Activated CD8-positive, alpha-beta T cell treated with anti-CD3 and anti-CD28 coated beads, Interleukin-2, amount 10 ng/mL, durations not matched to agents 7 days and 5 days (primary cell): ENCODE measurements around the gene CAMTA2. TPM values are rescaled to one million over a fixed set of nuclear protein-coding genes. Genes with fewer than 3 reads are reported as not detected.

Experiments
- ATAC-seq: fragments of 150-1000 bp; cut with Tn5 transposase; one replicate; pipeline ENCODE4 v1.10.0; 2021; ENCODE audit warnings: moderate library complexity
- CTCF ChIA-PET: fragments of 350-600 bp; sonication (Branson Sonifier 250); formaldehyde crosslinking; loops from one replicate; lab custom pipeline; 2021; ENCODE audit warnings: antibody characterized with exemption; lab: Charles Lee
- POLR2A ChIA-PET: fragments of 350-600 bp; sonication (Branson Sonifier 250); formaldehyde crosslinking; loops from one replicate; lab custom pipeline; 2021; ENCODE audit warnings: antibody characterized with exemption; lab: Charles Lee
- DNase-seq: peaks from one replicate; pipeline ENCODE4 v3.0.0-alpha.2; 2020
- H3K27ac Mint-ChIP-seq: one replicate; pipeline ENCODE4 v1.8.0; 2021; ENCODE audit warnings: mild to moderate bottlenecking, mixed read lengths
- H3K27me3 Mint-ChIP-seq: one replicate; pipeline ENCODE4 v1.8.0; 2021; ENCODE audit warnings: low read depth, mixed read lengths
- H3K36me3 Mint-ChIP-seq: one replicate; pipeline ENCODE4 v1.8.0; 2021; ENCODE audit warnings: low read depth, mixed read lengths
- H3K4me1 Mint-ChIP-seq: one replicate; pipeline ENCODE4 v1.8.0; 2021; ENCODE audit warnings: low read depth, mixed read lengths
- H3K4me3 Mint-ChIP-seq: one replicate; pipeline ENCODE4 v1.8.0; 2021; ENCODE audit warnings: mild to moderate bottlenecking, mixed read lengths
- H3K9me3 Mint-ChIP-seq: one replicate; pipeline ENCODE4 v1.8.0; 2022; ENCODE audit warnings: mixed read lengths; ENCODE audit not compliant: insufficient read depth
- total RNA-seq, 2 experiments: library from RNA; stranded (reverse); gene quantifications; one replicate each; pipeline ENCODE4 v1.2.3, GENCODE V29; 2021

The CAMTA2 gene
- total RNA-seq, 2 experiments from 2014 or later: 51.3 to 55.5 TPM

GRCh38 chr17:4978726-4979125 is 8.7 kb downstream of the CAMTA2 start:
- H3K27me3 Mint-ChIP-seq: no peaks in the 10 kb centered on the region
- CTCF ChIA-PET: interaction anchor here (0.6 to 4.1 kb wide), 5 partner anchors 9 to 83 kb away, joined by 3 to 23 read pairs (median 6); partner anchors contain the start of gene CAMTA2
- ATAC-seq (no peak), DNase-seq (no peak)
- H3K36me3 Mint-ChIP-seq: peaks cover 67% of the 10 kb centered on the region
- H3K4me3 Mint-ChIP-seq: no peak overlapping the region
- H3K9me3 Mint-ChIP-seq: no peaks in the 10 kb centered on the region
- H3K4me1 Mint-ChIP-seq: peaks cover 20% of the 10 kb centered on the region
- POLR2A ChIA-PET: interaction anchor here (0.7 to 2.5 kb wide), 2 partner anchors 11 to 33 kb away, joined by 3 to 11 read pairs; partner anchors contain the start of gene SPAG7
- no peak overlapping the region for H3K27ac Mint-ChIP-seq

GRCh38 chr17:4974115-4974670 is 13.3 kb downstream of the CAMTA2 start:
- POLR2A ChIA-PET: interaction anchor here (0.8 to 1.3 kb wide), 2 partner anchors 9 to 24 kb away, joined by 3 to 4 read pairs; no protein-coding TSS in a partner anchor
- peak overlapping the region; percentile 24 for H3K27ac Mint-ChIP-seq
- no peaks in the 10 kb centered on the region for H3K27me3 Mint-ChIP-seq
- peaks cover 60% of the 10 kb centered on the region for H3K36me3 Mint-ChIP-seq
- H3K4me1 Mint-ChIP-seq: peaks cover 21% of the 10 kb centered on the region
- CTCF ChIA-PET: interaction anchor here (0.7 to 0.9 kb wide), 2 partner anchors 13 to 34 kb away, joined by 3 read pairs; partner anchors contain the start of genes CAMTA2, RNF167 and SLC25A11
- H3K9me3 Mint-ChIP-seq: no peaks in the 10 kb centered on the region
- no peak overlapping the region for H3K4me3 Mint-ChIP-seq
- DNase-seq: no peak
- no peak for ATAC-seq

- ChIA-PET CTCF (interaction anchor here (0.7 kb wide), 1 partner anchor 33 kb away, joined by 3 read pairs; the partner anchor contains the start of genes RNF167 and SLC25A11), POLR2A (interaction anchor here (0.6 to 1.3 kb wide), 3 partner anchors 8 to 513 kb away, joined by 3 to 4 read pairs (median 4); partner anchors contain the start of genes DERL2 and MIS12)
- no peaks in the 10 kb centered on the region for H3K27me3 Mint-ChIP-seq
- H3K4me1 Mint-ChIP-seq: peaks cover 21% of the 10 kb centered on the region
- no peak overlapping the region for H3K4me3 Mint-ChIP-seq
- ATAC-seq (no peak), DNase-seq (no peak)
- H3K36me3 Mint-ChIP-seq: peaks cover 54% of the 10 kb centered on the region
- H3K27ac Mint-ChIP-seq: peak overlapping the region; percentile 24
- no peaks in the 10 kb centered on the region for H3K9me3 Mint-ChIP-seq
Measured at GRCh38 chr17:4973256-4974114, 14.0 kb downstream of the CAMTA2 start.

- CTCF ChIA-PET: no interaction called here
- ATAC-seq (no peak), DNase-seq (no peak)
- H3K4me1 Mint-ChIP-seq: peaks cover 21% of the 10 kb centered on the region
- peaks cover 47% of the 10 kb centered on the region for H3K36me3 Mint-ChIP-seq
- H3K9me3 Mint-ChIP-seq: no peaks in the 10 kb centered on the region
- H3K27me3 Mint-ChIP-seq: no peaks in the 10 kb centered on the region
- H3K27ac Mint-ChIP-seq: no peak overlapping the region
- H3K4me3 Mint-ChIP-seq: no peak overlapping the region
- POLR2A ChIA-PET: interaction anchor here (1.1 to 8.2 kb wide), 2 partner anchors 14 to 24 kb away, joined by 4 to 239 read pairs; partner anchors contain the start of genes ENO3 and PFN1
Measured at GRCh38 chr17:4972752-4973151, 14.7 kb downstream of the CAMTA2 start.

GRCh38 chr17:4972322-4972721 is 15.2 kb downstream of the CAMTA2 start:
- POLR2A ChIA-PET: interaction anchor here (8.2 kb wide), 1 partner anchor 23 kb away, joined by 239 read pairs; the partner anchor contains the start of genes ENO3 and PFN1
- Mint-ChIP-seq H3K9me3 (no peaks in the 10 kb centered on the region), H3K27ac (no peak overlapping the region), H3K4me3 (no peak overlapping the region), H3K36me3 (peaks cover 43% of the 10 kb centered on the region), H3K27me3 (no peaks in the 10 kb centered on the region), H3K4me1 (peaks cover 21% of the 10 kb centered on the region)
- CTCF ChIA-PET: interaction anchor here (1.9 to 3.4 kb wide), 2 partner anchors 8 to 58 kb away, joined by 5 to 30 read pairs; no protein-coding TSS in a partner anchor
- DNase-seq (no peak), ATAC-seq (no peak)

GRCh38 chr17:4971826-4972225 is 15.6 kb downstream of the CAMTA2 start:
- CTCF ChIA-PET: interaction anchor here (1.6 to 3.4 kb wide), 3 partner anchors 9 to 62 kb away, joined by 5 to 30 read pairs (median 6); no protein-coding TSS in a partner anchor
- Mint-ChIP-seq H3K9me3 (no peaks in the 10 kb centered on the region), H3K27ac (no peak overlapping the region), H3K36me3 (peaks cover 39% of the 10 kb centered on the region), H3K4me1 (peaks cover 21% of the 10 kb centered on the region), H3K27me3 (no peaks in the 10 kb centered on the region), H3K4me3 (no peak overlapping the region)
- POLR2A ChIA-PET: interaction anchor here (1.5 to 8.2 kb wide), 3 partner anchors 23 to 31 kb away, joined by 3 to 239 read pairs (median 101); partner anchors contain the start of genes ENO3, PFN1, RNF167 and SLC25A11
- ATAC-seq (no peak), DNase-seq (no peak)

GRCh38 chr17:4970273-4970672 is 17.2 kb downstream of the CAMTA2 start:
- H3K4me1 Mint-ChIP-seq: peaks cover 32% of the 10 kb centered on the region
- peak overlapping the region; percentile 60 for H3K27ac Mint-ChIP-seq
- ChIA-PET POLR2A (interaction anchor here (0.8 to 8.2 kb wide), 4 partner anchors 21 to 61 kb away, joined by 3 to 239 read pairs (median 52); partner anchors contain the start of genes ENO3, PFN1, RNF167 and SLC25A11), CTCF (interaction anchor here (0.8 to 3.4 kb wide), 7 partner anchors 10 to 92 kb away, joined by 3 to 30 read pairs (median 5); partner anchors contain the start of gene C17orf107)
- H3K27me3 Mint-ChIP-seq: no peaks in the 10 kb centered on the region
- H3K9me3 Mint-ChIP-seq: no peaks in the 10 kb centered on the region
- H3K4me3 Mint-ChIP-seq: no peak overlapping the region
- DNase-seq: no peak
- peaks cover 44% of the 10 kb centered on the region for H3K36me3 Mint-ChIP-seq
- no peak for ATAC-seq

GRCh38 chr17:4969551-4970173 is 17.8 kb downstream of the CAMTA2 start:
- Mint-ChIP-seq H3K9me3 (no peaks in the 10 kb centered on the region), H3K36me3 (peaks cover 47% of the 10 kb centered on the region), H3K27ac (no peak overlapping the region), H3K27me3 (no peaks in the 10 kb centered on the region), H3K4me1 (peaks cover 34% of the 10 kb centered on the region), H3K4me3 (no peak overlapping the region)
- POLR2A ChIA-PET: interaction anchor here (0.8 to 8.2 kb wide), 3 partner anchors 20 to 60 kb away, joined by 3 to 239 read pairs (median 101); partner anchors contain the start of genes ENO3, PFN1, RNF167 and SLC25A11
- peak; percentile 30 for DNase-seq
- no peak for ATAC-seq
- CTCF ChIA-PET: interaction anchor here (0.8 to 3.4 kb wide), 7 partner anchors 11 to 92 kb away, joined by 3 to 30 read pairs (median 5); partner anchors contain the start of genes C17orf107 and CAMTA2

- ATAC-seq (no peak), DNase-seq (peak; percentile 55)
- Mint-ChIP-seq H3K27ac (no peak overlapping the region), H3K4me3 (no peak overlapping the region), H3K4me1 (peaks cover 31% of the 10 kb centered on the region), H3K36me3 (peaks cover 44% of the 10 kb centered on the region), H3K9me3 (no peaks in the 10 kb centered on the region), H3K27me3 (no peaks in the 10 kb centered on the region)
- ChIA-PET POLR2A (interaction anchor here (0.7 to 8.2 kb wide), 5 partner anchors 13 to 60 kb away, joined by 3 to 239 read pairs (median 5); partner anchors contain the start of genes ENO3, PFN1, RNF167 and SLC25A11), CTCF (interaction anchor here (0.8 to 3.4 kb wide), 5 partner anchors 11 to 60 kb away, joined by 3 to 30 read pairs (median 10); partner anchors contain the start of genes CAMTA2 and ENO3)
Measured at GRCh38 chr17:4969047-4969550, 18.4 kb downstream of the CAMTA2 start.

- Mint-ChIP-seq H3K4me1 (peaks cover 25% of the 10 kb centered on the region), H3K36me3 (peaks cover 40% of the 10 kb centered on the region), H3K9me3 (no peaks in the 10 kb centered on the region), H3K27ac (no peak overlapping the region), H3K27me3 (no peaks in the 10 kb centered on the region), H3K4me3 (no peak overlapping the region)
- CTCF ChIA-PET: interaction anchor here (0.8 to 3.7 kb wide), 6 partner anchors 11 to 63 kb away, joined by 3 to 26 read pairs (median 10); partner anchors contain the start of genes CAMTA2, ENO3, RNF167 and SLC25A11
- DNase-seq: no peak
- POLR2A ChIA-PET: interaction anchor here (0.7 to 8.2 kb wide), 8 partner anchors 11 to 60 kb away, joined by 3 to 239 read pairs (median 5); partner anchors contain the start of genes ENO3, PFN1, RNF167 and SLC25A11
- no peak for ATAC-seq
Measured at GRCh38 chr17:4968486-4969046, 18.9 kb downstream of the CAMTA2 start.
